HL-60 (cell line): ENCODE measurements around the gene KDELR1.

Experiments used
- POLR2AphosphoS5 ChIP-seq: IDR thresholded peaks from 2 replicates; pipeline ENCODE4 v1.6.1; 2012; ENCODE audit warnings: low read depth
- TF ChIP-seq, protein P1 (sequence below): IDR thresholded peaks from one replicate; pipeline ENCODE4 v1.5.1; 2011; ENCODE audit warnings: low read length, control low read depth, inconsistent platforms; ENCODE audit not compliant: insufficient read depth
- TF ChIP-seq, protein P2 (sequence below): IDR thresholded peaks from 2 replicates; pipeline ENCODE4 v1.6.1; 2012; ENCODE audit warnings: low read depth; ENCODE audit not compliant: insufficient replicate concordance

DNA sequence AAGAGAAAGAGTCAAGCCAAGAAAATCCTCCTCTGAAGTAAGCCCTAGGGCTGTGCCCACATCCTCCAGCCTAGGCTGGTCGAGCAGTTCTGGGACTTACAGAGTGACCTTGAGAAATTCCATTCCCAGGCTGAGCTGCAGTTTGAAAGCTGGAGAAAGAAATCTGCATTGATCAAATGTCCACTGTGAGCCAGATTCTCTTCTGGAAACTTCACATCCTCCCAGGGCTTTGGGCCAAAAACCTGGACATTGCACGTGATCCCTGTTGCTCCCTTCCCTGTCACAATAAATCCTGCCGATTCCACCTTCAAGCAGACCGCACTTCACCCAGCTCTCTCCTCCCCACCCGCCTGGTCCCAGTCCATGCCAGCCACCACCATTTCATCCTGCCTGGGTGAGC lies 43.3 kb downstream of the KDELR1 start:
- TF ChIP-seq, protein P1, sequence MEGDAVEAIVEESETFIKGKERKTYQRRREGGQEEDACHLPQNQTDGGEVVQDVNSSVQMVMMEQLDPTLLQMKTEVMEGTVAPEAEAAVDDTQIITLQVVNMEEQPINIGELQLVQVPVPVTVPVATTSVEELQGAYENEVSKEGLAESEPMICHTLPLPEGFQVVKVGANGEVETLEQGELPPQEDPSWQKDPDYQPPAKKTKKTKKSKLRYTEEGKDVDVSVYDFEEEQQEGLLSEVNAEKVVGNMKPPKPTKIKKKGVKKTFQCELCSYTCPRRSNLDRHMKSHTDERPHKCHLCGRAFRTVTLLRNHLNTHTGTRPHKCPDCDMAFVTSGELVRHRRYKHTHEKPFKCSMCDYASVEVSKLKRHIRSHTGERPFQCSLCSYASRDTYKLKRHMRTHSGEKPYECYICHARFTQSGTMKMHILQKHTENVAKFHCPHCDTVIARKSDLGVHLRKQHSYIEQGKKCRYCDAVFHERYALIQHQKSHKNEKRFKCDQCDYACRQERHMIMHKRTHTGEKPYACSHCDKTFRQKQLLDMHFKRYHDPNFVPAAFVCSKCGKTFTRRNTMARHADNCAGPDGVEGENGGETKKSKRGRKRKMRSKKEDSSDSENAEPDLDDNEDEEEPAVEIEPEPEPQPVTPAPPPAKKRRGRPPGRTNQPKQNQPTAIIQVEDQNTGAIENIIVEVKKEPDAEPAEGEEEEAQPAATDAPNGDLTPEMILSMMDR = no peak
- TF ChIP-seq POLR2AphosphoS5 = no peak
- TF ChIP-seq, protein P2, sequence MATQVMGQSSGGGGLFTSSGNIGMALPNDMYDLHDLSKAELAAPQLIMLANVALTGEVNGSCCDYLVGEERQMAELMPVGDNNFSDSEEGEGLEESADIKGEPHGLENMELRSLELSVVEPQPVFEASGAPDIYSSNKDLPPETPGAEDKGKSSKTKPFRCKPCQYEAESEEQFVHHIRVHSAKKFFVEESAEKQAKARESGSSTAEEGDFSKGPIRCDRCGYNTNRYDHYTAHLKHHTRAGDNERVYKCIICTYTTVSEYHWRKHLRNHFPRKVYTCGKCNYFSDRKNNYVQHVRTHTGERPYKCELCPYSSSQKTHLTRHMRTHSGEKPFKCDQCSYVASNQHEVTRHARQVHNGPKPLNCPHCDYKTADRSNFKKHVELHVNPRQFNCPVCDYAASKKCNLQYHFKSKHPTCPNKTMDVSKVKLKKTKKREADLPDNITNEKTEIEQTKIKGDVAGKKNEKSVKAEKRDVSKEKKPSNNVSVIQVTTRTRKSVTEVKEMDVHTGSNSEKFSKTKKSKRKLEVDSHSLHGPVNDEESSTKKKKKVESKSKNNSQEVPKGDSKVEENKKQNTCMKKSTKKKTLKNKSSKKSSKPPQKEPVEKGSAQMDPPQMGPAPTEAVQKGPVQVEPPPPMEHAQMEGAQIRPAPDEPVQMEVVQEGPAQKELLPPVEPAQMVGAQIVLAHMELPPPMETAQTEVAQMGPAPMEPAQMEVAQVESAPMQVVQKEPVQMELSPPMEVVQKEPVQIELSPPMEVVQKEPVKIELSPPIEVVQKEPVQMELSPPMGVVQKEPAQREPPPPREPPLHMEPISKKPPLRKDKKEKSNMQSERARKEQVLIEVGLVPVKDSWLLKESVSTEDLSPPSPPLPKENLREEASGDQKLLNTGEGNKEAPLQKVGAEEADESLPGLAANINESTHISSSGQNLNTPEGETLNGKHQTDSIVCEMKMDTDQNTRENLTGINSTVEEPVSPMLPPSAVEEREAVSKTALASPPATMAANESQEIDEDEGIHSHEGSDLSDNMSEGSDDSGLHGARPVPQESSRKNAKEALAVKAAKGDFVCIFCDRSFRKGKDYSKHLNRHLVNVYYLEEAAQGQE = no peak
